Activated T-cell treated with anti-CD3 and anti-CD28 coated beads, Interleukin-2, amount 50 U/mL, for 24 hours (primary cell): ENCODE results near the gene TAF7L.
A peak's percentile ranks its signal among the peaks of the same experiment; 100 is the strongest.

Source experiments
- DNase-seq: peaks from one replicate; pipeline ENCODE4 v3.0.0-alpha.2; 2020
- H3K27ac Mint-ChIP-seq: 2 replicates; pipeline ENCODE4 v1.8.0; 2020; ENCODE audit warnings: mild to moderate bottlenecking, mixed read lengths
- H3K27me3 Mint-ChIP-seq: 2 replicates; pipeline ENCODE4 v1.8.0; 2020; ENCODE audit warnings: mixed read lengths
- H3K36me3 Mint-ChIP-seq: 2 replicates; pipeline ENCODE4 v1.8.0; 2020; ENCODE audit warnings: low read depth, mixed read lengths
- H3K4me1 Mint-ChIP-seq: 2 replicates; pipeline ENCODE4 v1.8.0; 2020; ENCODE audit warnings: low read depth, mixed read lengths
- H3K4me3 Mint-ChIP-seq: 2 replicates; pipeline ENCODE4 v1.8.0; 2020; ENCODE audit warnings: mild to moderate bottlenecking, moderate library complexity, mixed read lengths
- H3K9me3 Mint-ChIP-seq: 2 replicates; pipeline ENCODE4 v1.8.0; 2020; ENCODE audit warnings: mixed read lengths

Gene TAF7L

DNA sequence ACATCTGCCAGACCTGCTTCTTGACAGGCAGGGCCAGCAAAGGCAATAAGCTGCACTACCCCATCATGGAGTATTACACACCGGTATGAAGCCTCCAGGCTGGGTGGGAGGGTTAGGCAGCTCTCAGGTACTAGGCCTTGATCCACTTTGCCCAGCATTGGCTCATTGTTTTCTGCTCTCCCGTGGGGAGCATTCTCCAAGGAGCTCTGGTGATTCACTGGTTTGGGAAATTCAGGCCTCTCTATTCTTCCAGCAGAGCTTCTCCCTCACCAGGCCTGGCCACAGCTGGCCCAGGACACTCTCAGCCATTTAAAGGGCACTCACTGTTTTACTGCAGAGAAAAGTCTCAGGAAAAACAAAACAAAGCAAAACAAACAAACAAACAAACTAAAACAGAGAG, 38.5 kb downstream of the TAF7L start:
- Mint-ChIP-seq H3K36me3 (no peaks in the 10 kb centered on the region), H3K27me3 (no peaks in the 10 kb centered on the region), H3K9me3 (no peaks in the 10 kb centered on the region), H3K4me1 (peaks cover 3% of the 10 kb centered on the region), H3K4me3 (no peak overlapping the region), H3K27ac (no peak overlapping the region)
- DNase-seq = no peak

DNA sequence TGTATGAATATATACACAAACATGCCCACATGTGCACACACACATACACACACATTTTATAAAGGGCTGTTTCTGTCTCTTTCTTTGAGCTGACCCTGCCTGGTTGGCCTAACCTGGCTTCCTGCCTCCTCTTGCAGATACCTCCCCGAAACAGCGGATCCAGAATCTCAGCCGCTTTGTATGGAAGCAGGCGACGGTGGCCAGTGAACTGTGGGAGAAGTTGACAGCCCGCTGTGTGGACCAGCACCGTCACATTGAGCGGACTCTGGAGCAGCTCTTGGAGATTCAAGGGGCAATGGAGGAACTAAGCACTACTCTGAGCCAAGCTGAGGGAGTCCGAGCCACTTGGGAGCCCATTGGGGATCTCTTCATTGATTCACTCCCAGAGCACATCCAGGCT, 49.6 kb downstream of the TAF7L start:
- Mint-ChIP-seq H3K36me3 (no peaks in the 10 kb centered on the region), H3K4me3 (no peak overlapping the region), H3K9me3 (no peaks in the 10 kb centered on the region), H3K4me1 (no peaks in the 10 kb centered on the region), H3K27me3 (peaks cover 12% of the 10 kb centered on the region), H3K27ac (no peak overlapping the region)
- no peak for DNase-seq

DNA sequence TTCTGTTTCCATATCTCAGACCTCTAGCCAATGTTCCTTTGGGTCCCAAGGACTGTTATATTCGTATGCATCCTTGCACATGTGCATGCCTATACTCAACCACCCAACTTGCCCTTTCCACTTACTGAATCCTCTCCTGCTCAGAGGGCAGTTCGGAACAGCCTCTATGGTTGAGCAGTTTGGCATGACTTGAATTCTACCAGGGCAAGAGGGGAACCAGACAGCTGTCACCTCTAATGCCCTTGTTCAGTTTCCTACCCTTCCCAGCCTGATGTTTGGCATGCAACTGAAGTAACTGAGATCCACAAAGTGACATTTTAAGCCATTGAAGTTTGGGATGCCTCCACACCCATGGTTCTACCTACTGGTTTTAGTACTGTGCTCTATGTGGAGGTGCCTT, 54.1 kb downstream of the TAF7L start:
- Mint-ChIP-seq H3K36me3 (no peaks in the 10 kb centered on the region), H3K27me3 (peaks cover 24% of the 10 kb centered on the region), H3K4me1 (no peaks in the 10 kb centered on the region), H3K27ac (no peak overlapping the region), H3K4me3 (no peak overlapping the region), H3K9me3 (no peaks in the 10 kb centered on the region)
- no peak for DNase-seq

DNA sequence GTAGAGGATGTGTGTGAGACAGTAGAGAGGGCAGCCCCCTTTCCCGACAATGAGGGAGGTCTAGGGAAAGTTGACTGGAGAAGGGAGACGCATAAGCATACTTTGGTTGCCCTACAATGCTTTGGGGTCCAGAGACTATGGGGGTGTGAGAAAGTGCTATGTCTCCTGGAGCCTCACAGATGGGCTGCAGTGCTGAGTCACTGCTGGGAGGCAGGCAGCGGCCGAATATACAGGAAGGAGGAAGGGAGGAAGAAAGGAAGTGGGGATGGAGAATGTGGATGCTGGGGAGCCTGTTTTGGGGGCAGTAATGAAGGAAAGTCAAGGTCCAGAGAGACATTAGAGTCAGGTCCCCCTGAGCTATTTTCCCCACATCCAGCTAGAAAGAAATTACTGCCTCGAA, 58.8 kb downstream of the TAF7L start:
- Mint-ChIP-seq H3K4me3 (no peak overlapping the region), H3K27me3 (peaks cover 17% of the 10 kb centered on the region), H3K36me3 (no peaks in the 10 kb centered on the region)

DNA sequence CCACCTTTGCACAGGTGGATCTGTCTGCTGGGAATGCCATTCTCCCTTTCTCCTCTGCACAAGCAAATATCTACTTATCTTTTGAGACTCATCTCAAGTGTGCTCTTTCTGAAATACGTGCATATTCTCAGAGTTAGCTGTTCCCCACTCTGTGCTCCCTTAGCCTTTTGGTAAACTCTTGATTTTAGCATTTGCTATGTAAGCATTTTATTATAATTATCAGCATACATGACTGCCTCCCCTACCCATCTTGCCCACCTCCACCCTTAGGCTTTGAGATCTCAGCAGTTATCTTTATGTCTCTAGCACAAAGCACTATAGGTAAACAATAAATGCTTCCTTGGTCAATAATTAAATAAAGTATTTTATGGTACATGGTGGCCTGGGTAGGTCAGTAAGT, 60.1 kb downstream of the TAF7L start:
- H3K27me3 Mint-ChIP-seq = peaks cover 18% of the 10 kb centered on the region

More for the DNA sequence above, 58.8 kb downstream of the TAF7L start:
- Mint-ChIP-seq H3K27ac (no peak overlapping the region), H3K9me3 (no peaks in the 10 kb centered on the region), H3K4me1 (peaks cover 2% of the 10 kb centered on the region)
- DNase-seq = no peak

DNA sequence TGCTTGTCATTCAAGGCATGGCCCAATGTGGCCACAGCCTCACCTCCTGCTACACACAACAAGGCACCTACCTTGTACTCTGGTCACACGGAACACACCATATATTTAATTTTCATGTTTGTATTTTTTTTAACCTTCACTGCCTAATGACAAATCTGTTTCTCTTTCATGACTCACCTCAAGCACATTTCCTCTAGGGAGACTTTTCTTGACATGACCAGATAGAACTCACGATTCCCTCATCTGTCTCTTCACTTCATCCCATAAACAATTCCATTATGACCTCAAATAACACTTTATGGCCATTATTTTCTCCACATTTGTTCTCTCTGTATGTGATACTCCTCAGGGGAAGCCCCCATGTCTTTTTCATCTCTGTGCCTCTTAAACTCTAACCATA, 60.5 kb downstream of the TAF7L start:
- DNase-seq = no peak

More for the DNA sequence above, 60.1 kb downstream of the TAF7L start:
- H3K9me3 Mint-ChIP-seq = no peaks in the 10 kb centered on the region
- H3K4me3 Mint-ChIP-seq = no peak overlapping the region
- no peak for DNase-seq
- no peaks in the 10 kb centered on the region for H3K36me3 Mint-ChIP-seq
- no peak overlapping the region for H3K27ac Mint-ChIP-seq
- H3K4me1 Mint-ChIP-seq = peaks cover 4% of the 10 kb centered on the region

DNA sequence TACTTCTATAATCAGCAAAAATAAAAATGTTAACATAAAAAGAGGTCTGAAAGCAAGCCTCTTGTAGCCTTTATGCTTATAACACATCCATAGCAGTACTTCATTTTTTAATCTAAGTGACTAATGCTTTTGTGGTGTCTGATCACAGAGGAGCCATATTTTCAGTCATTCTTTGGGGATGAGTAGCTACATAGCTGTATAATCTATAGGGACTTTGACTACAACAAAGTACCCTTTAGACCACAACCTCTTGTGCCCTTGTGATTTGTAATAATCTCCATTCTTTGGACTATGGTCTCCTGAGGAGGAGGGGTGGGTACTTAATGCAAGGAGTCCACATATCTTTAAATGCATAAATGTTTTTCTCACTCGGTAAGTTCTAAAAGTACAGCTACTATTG, 62.0 kb downstream of the TAF7L start:
- no peaks in the 10 kb centered on the region for H3K36me3 Mint-ChIP-seq
- peaks cover 13% of the 10 kb centered on the region for H3K27me3 Mint-ChIP-seq
- H3K27ac Mint-ChIP-seq = no peak overlapping the region
- no peak overlapping the region for H3K4me3 Mint-ChIP-seq
- no peak for DNase-seq
- peaks cover 4% of the 10 kb centered on the region for H3K4me1 Mint-ChIP-seq
- no peaks in the 10 kb centered on the region for H3K9me3 Mint-ChIP-seq

More for the DNA sequence above, 60.5 kb downstream of the TAF7L start:
- no peaks in the 10 kb centered on the region for H3K36me3 Mint-ChIP-seq
- no peak overlapping the region for H3K27ac Mint-ChIP-seq
- peaks cover 14% of the 10 kb centered on the region for H3K27me3 Mint-ChIP-seq
- H3K4me3 Mint-ChIP-seq = no peak overlapping the region
- H3K4me1 Mint-ChIP-seq = peaks cover 4% of the 10 kb centered on the region
- H3K9me3 Mint-ChIP-seq = no peaks in the 10 kb centered on the region

DNA sequence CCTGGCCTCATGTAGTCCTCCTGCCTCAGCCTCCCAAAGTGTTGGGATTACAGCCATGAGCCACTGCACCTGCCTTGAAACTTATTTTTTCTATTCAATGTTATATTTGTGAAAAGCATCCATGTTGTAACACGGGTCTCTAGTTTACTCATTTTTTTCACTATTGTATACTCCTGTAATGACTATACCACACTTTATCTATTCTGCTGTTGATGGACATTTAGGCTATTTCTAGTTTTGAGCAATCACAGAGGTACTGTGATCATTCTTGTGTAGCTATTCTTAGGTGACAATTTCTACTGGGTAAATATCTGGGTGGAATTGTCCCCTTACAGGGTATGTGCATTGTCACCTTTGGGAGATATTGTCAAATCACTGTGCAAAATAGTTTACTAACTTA, 67.9 kb downstream of the TAF7L start:
- Mint-ChIP-seq H3K4me1 (peaks cover 19% of the 10 kb centered on the region), H3K9me3 (no peaks in the 10 kb centered on the region), H3K36me3 (no peaks in the 10 kb centered on the region), H3K27ac (no peak overlapping the region), H3K27me3 (peaks cover 10% of the 10 kb centered on the region), H3K4me3 (no peak overlapping the region)
- DNase-seq = no peak

DNA sequence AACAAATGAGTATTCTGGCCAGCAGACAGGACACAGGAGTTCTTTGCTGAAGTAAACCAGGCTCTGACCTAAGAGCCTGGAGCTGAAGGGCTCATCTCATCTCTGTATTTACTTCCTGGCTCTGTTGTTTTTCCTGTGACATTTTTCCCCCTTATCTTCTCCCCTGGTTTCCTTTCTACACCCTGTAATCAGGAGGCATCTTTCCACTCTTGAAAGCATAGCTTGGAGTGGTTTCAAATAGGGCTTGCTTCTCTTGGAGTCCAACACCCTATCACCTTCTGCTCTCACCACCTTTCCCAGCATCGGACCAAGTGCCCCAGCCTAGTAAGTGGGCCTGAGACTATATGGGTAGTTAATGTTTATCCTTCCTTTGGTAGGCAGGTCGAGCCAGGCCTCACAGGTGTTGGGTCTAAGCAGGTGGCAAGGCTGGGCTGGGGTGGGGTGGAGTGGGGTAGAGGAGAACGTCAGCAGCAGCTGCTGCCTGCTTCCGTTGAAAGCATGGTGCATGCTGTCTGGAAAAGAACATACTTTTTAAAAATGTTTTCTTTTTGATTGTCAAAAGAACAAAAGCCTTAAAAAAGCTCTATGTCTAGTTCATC, 70.4 kb downstream of the TAF7L start:
- peaks cover 18% of the 10 kb centered on the region for H3K4me1 Mint-ChIP-seq
- H3K36me3 Mint-ChIP-seq = no peaks in the 10 kb centered on the region
- no peak for DNase-seq
- peak overlapping the region; percentile 51 for H3K27ac Mint-ChIP-seq
- H3K9me3 Mint-ChIP-seq = no peaks in the 10 kb centered on the region
- H3K4me3 Mint-ChIP-seq = peak overlapping the region; percentile 21
- H3K27me3 Mint-ChIP-seq = peaks cover 14% of the 10 kb centered on the region

DNA sequence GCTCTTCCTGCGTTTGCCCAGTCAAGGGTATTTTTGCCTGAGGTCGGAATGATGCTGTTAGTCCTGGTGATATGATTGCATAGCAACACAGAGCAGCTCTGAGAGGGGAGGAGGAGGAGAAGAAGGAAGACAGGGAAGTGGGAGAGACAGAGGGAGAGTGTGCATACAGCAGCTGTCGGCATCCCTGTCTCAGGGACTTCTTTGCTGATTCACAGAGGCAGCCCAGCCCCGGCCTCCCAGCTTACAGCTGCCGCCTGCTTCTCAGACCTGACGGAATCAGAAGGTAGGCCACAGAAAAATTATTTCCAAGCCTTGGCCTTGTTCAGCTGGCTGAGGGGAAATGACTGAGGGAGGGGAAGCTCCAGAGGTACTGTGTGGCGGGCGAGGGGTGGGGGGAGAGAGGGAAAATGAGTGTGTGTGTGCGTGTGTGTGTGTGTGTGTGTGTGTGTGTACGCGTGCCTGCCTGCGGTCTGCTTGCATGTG, 71.2 kb downstream of the TAF7L start:
- peak overlapping the region; percentile 33 for H3K4me3 Mint-ChIP-seq
- no peaks in the 10 kb centered on the region for H3K36me3 Mint-ChIP-seq
- peak; percentile 47 for DNase-seq
- H3K9me3 Mint-ChIP-seq = no peaks in the 10 kb centered on the region
- peak overlapping the region; percentile 78 for H3K27ac Mint-ChIP-seq
- peaks cover 14% of the 10 kb centered on the region for H3K27me3 Mint-ChIP-seq
- H3K4me1 Mint-ChIP-seq = peaks cover 19% of the 10 kb centered on the region

DNA sequence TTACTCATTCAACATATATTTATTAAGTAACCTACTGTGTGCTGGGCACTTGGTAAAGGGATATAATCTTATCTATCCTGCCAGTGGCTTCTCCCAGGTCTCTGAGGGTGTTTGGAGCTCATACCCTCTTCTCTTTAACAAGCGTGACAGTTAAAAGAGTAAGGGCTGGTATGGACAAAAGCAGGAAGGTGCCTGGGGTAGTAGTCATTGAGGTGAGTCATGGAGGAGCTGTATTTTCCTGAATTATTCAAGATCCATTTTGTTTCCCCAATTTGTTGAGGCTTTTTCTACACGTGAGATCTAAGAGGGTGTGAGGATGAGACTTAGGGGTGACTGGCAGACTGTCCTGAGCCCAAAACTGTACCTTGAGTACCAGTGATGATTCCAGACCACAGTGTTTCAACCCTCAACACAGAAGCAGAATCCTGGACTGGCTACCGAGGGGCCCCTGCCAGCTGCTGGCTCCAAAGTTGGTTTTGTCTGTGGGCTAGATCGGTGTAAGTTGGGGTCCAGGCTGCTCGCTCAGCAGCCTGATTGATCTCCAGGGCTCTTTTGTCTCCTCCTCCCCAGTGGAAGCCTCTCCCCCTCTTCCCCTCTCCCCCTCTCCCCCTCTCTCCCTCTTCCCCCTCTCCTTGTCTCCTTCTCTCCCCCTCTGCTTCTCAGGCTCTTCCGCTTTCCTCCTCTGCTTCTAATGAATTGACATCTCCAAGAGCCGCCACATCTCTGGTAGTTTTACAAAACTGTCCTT, 71.8 kb downstream of the TAF7L start, which contains the start of gene DRP2:
TSS of gene DRP2 (plus strand) at position 671 of the 748 bp plus-strand sequence. CDS start 11,862 bp downstream, outside the sequence.
- Mint-ChIP-seq H3K4me3 (peak within 1 kb of the TSS; percentile 33), H3K36me3 (no peaks in the 10 kb centered on the region), H3K4me1 (peaks cover 19% of the 10 kb centered on the region), H3K27me3 (peaks cover 14% of the 10 kb centered on the region), H3K27ac (peak within 1 kb of the TSS; percentile 78), H3K9me3 (no peaks in the 10 kb centered on the region)
- no peak for DNase-seq
